Lung (tissue), 16 donors: ENCODE measurements around the gene GTF2IRD1. TPM values are rescaled to one million over a fixed set of nuclear protein-coding genes. Genes with fewer than 3 reads are reported as not detected.

Experiments used
- ATAC-seq: fragments of 200-7000 bp; cut with Tn5 transposase; one replicate; pipeline ENCODE4 v1.9.1; 2020; ENCODE audit warnings: moderate number of reproducible peaks; ENCODE audit not compliant: insufficient read depth, low FRiP score
- DNase-seq, 3 donors: peaks; one replicate each; pipeline ENCODE4 v3.0.0-alpha.2; 2013 to 2017
- H3K27ac ChIP-seq, 2 donors: one replicate each; pipeline ENCODE4 v1.5.1; 2013; ENCODE audit warnings: mild to moderate bottlenecking in 2 of 2, moderate library complexity in 2 of 2, control low read depth in 1 of 2, inconsistent platforms in 1 of 2, low read depth in 1 of 2, low read length in 1 of 2
- H3K27me3 ChIP-seq, 3 donors: one replicate each; pipeline ENCODE4 v1.5.1; 2013; ENCODE audit warnings: low read length in 2 of 3; ENCODE audit not compliant: control insufficient read depth in 3 of 3, insufficient read depth in 3 of 3
- H3K36me3 ChIP-seq, 4 donors: one replicate each; pipeline ENCODE4 v1.5.1; 2013; ENCODE audit warnings: low read length in 4 of 4, mild to moderate bottlenecking in 1 of 4, moderate library complexity in 1 of 4; ENCODE audit not compliant: control insufficient read depth in 4 of 4, insufficient read depth in 4 of 4
- H3K4me1 ChIP-seq, 5 donors: one replicate each; pipeline ENCODE4 v1.5.1; 2013; ENCODE audit warnings: low read length in 5 of 5, mild to moderate bottlenecking in 2 of 5, moderate library complexity in 1 of 5; ENCODE audit not compliant: control insufficient read depth in 5 of 5, insufficient read depth in 5 of 5
- H3K4me3 ChIP-seq: one replicate; pipeline ENCODE4 v1.5.1; 2013; ENCODE audit warnings: mild to moderate bottlenecking, control low read depth, moderate library complexity
- H3K9ac ChIP-seq, 2 donors: one replicate each; pipeline ENCODE4 v1.5.1; 2013; ENCODE audit warnings: low read length in 2 of 2, control low read depth in 1 of 2; ENCODE audit not compliant: insufficient read depth in 1 of 2
- H3K9me3 ChIP-seq, 4 donors: one replicate each; pipeline ENCODE4 v1.5.1; 2013; ENCODE audit warnings: low read length in 3 of 4, mild to moderate bottlenecking in 1 of 4, moderate library complexity in 1 of 4; ENCODE audit not compliant: control insufficient read depth in 4 of 4, insufficient read depth in 3 of 4
- CTCF ChIP-seq: IDR thresholded peaks from 2 replicates; pipeline ENCODE4 v1.5.1; 2012; ENCODE audit warnings: mild to moderate bottlenecking; ENCODE audit errors: control extremely low read depth, extremely low read depth
- WGBS, 2 donors: extraction: QIAGEN DNeasy Blood & Tissue Kit; methylation state at CpG; one replicate each; pipeline ENCODE4 v1.1.7; 2013; 5-methylcytosine and 5-hydroxymethylcytosine counted together
- long read RNA-seq, 5 donors: transcript quantifications; one replicate each; lab custom pipeline, GENCODE V29; 2026
- polyA plus RNA-seq, 2 donors: library from polyadenylated mRNA; stranded (reverse); fragments of 200-250 nt; gene quantifications; one replicate each; pipeline ENCODE4 v1.2.1, GENCODE V29; 2013
- total RNA-seq, 2 donors: library from RNA; depleted of rRNA in 1 of 2; stranded (reverse); fragments of >200 nt in 1 of 2; gene quantifications; one replicate each; pipeline ENCODE4 v1.2.1, GENCODE V29; 2014 to 2021
- donor health status: control.
- donor health status: control.
- donor health status: Bipolar disorder and iron deficiency.
- donor health status: healthy.
- donor health status: DM: yes; HTN: yes; CAD: no.

GTF2IRD1 gene
- total RNA-seq, result 10 to 100 TPM; 14.4 to 24.1 TPM
- 10 to 100 TPM in 1 of 2 donors, 1 to 10 TPM in 1; 9.3 to 20.0 TPM for polyA plus RNA-seq
- long read RNA-seq, donor 1, partial matches to known transcripts, result 0 of 2 reads
- long read RNA-seq, donor 1, other reads (novel, unspliced or antisense), result 0 of 2 reads
- long read RNA-seq, donor 2, result 0 reads
- long read RNA-seq, donor 3, partial matches to known transcripts, result 0 of 1 reads
- long read RNA-seq, donor 3, other reads (novel, unspliced or antisense), result 0 of 1 reads
- long read RNA-seq, donor 4, partial matches to known transcripts, result 0 of 3 reads
- long read RNA-seq, donor 4, other reads (novel, unspliced or antisense), result 0 of 3 reads
- long read RNA-seq, donor 5, partial matches to known transcripts, result 11 of 14 reads
- long read RNA-seq, donor 5, other reads (novel, unspliced or antisense), result 0 of 14 reads

- ATAC-seq, result no peak
Measured at GRCh38 chr7:74453322-74454011, at the start of gene GTF2IRD1. TSS of gene GTF2IRD1 (plus strand) at chr7:74453906. CDS start at chr7:74508081, 54,175 bp downstream.

GRCh38 chr7:74404388-74404700 is 49.4 kb upstream of the GTF2IRD1 start:
- Histone ChIP-seq H3K27me3 (no peaks in the 10 kb centered on the region), H3K36me3 (peaks cover 0 to 18% (median 2%) of the 10 kb centered on the region in 4 donors), H3K4me1 (no peaks in the 10 kb centered on the region), H3K9ac (no peak overlapping the region), H3K9me3 (no peaks in the 10 kb centered on the region), H3K4me3 (no peak overlapping the region), H3K27ac (no peak overlapping the region)
- TF ChIP-seq CTCF, result no peak
- 93 to 95% methylated on average over 8 of the region's 8 CpGs for WGBS, 2 donors
- DNase-seq (no peak), ATAC-seq (no peak)

More at GRCh38 chr7:74453322-74454011, at the start of gene GTF2IRD1:
- Histone ChIP-seq H3K9me3 (no peaks in the 10 kb centered on the region), H3K4me3 (peak within 1 kb of the TSS; percentile 57), H3K9ac (peak within 1 kb of the TSS; percentile 23 to 55), H3K27ac (peak within 1 kb of the TSS; percentile 76 to 95), H3K4me1 (peaks cover 0 to 24% (median 8%) of the 10 kb centered on the region in 5 donors), H3K27me3 (no peaks in the 10 kb centered on the region), H3K36me3 (no peaks in the 10 kb centered on the region)
- TF ChIP-seq CTCF, result no peak
- 0 to 1% methylated on average over 31 to 61 of the region's 62 CpGs for WGBS, 2 donors
- DNase-seq, result peak; percentile 78 to 87 (median 82)

DNA sequence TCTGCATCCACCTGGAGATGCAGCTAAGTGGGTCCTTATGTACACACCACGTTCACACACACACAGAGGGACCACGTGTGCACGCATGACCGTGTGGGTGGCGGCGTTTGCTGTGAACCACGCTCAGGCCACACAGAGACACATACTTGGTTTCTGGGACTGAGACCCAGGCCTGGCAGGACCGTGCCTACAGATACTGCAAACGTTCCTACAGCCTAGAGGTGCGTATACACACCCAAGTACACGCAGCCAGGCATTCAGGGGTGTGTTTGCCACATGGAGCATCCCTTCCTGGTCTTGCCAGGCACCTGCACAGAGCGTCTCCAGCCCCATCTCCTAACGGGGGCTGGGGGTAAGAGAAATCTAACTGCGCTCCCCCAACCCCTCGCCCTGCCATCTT is 49.0 kb upstream of the GTF2IRD1 start:
- DNase-seq (no peak), ATAC-seq (no peak)
- Histone ChIP-seq H3K36me3 (peaks cover 0 to 18% (median 2%) of the 10 kb centered on the region in 4 donors), H3K9me3 (no peaks in the 10 kb centered on the region), H3K9ac (no peak overlapping the region), H3K4me3 (no peak overlapping the region), H3K27ac (no peak overlapping the region), H3K4me1 (no peaks in the 10 kb centered on the region), H3K27me3 (no peaks in the 10 kb centered on the region)
- no peak for TF ChIP-seq CTCF
- WGBS, 2 donors, result 85 to 89% methylated on average over 15 of the region's 15 CpGs
